HG02840 (cell line): ENCODE data around the gene CALML4.
"Not testable (repeated sequence)": the region's sequence is repeated elsewhere in the genome, so short reads cannot be mapped to it uniquely, and the experiment has no call there.

Experiments
- ATAC-seq: cut with Tn5 transposase; IDR thresholded peaks from one replicate; pipeline ENCODE4 v1.9.1; 2021; ENCODE audit warnings: mild to moderate bottlenecking, moderate library complexity, moderate number of reproducible peaks; ENCODE audit not compliant: unreplicated experiment, low FRiP score

Gene CALML4, protein sequence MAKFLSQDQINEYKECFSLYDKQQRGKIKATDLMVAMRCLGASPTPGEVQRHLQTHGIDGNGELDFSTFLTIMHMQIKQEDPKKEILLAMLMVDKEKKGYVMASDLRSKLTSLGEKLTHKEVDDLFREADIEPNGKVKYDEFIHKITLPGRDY

DNA sequence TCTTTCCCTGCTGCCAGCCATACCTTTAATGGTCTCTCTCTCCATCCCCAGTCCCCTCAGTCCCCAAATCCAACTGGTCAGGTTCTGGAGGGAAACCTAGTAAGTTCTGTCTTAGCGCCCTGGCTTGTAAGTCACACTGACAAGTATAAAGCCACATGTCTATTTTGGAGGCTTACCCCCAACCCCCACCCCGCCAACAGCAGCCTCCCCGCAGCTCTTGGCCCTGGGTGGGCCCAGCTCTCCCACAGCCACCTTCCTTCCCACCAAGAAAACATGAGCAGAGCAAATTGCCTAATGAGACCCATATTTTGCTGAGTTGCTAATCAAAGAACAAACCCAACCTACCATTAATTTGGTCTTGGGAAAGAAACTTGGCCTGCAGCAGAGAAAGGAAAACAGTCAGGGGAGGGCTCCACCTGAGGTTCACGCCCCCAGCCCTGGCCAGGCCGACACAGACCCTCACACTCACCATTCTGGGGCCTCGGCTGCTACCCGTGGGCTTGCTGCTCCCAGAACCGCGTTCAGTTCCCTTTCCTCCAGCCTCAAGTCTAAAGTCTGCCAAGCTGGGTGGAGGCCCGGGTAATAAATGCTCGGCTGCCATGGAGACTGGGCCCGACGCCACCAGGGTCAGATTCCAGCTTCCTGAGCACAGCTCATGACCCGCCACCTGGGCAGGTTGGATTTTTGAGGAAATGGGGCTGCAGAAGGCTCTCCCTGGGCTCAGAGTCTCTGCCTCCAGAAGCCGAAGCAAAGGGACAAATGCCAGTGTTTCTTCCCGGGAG is at the start of gene CALML4:
Gene CALML4 (minus strand): TSS at position 557 of the 782 bp plus-strand sequence. CDS start 85 bp downstream, at position 472.
- no peak for ATAC-seq

DNA sequence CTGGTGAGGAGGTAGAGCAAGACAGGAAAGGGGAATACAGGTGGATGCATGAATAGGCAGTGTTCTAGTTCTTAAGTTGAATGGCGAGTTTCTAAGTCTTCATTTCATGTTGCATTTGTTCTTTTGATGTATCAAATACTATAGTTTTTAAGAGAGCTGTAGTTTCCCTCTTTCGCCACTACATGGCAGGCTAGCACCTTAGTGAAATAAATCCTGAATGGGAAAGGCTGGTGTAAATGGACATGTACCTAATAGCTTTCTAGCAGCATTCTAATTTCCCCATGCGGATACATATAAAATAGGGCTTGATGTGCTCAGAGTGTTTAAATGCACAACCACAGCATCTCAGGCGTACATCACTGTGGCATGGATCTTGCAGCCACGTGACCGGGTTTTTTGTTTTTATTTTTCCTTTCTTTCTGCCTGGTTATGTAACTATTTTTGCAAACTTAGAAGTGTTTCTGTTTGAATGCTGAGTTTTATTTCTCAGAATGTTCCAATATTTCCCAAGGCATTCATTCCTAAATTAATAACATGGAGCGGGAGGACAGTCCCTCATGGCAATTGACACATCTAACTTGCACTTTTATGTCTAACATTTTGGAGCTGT is 47.9 kb upstream of the CALML4 start:
- ATAC-seq = no peak

DNA sequence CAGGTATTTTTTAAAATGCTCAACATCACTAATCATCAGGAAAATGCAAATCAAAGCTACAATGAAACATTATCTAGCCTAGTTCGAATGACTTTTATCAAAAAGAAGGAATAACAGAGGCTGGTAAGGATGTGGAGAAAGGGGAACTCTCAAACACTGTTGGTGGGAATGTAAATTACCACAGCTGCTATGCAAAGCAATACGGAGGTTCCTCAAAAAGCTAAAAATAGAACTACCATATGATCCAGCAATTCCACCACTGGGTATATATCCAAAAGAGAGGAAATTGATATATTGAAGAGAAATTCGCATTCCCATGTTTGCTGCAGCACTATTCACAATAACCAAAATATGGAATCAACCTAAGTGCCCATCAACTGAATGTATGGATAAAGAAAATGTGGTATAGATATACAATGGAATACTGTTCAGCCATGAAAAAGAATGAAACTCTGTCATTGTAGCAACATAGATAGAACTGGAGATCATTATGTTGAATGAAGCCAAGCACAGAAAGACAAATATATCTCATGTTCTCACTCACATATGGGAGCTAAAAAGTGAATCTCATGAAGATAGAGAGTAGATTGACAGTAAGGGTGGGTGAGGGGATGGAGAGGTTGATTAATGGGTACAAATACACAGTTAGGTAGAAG is 44.1 kb upstream of the CALML4 start:
- no peak for ATAC-seq

DNA sequence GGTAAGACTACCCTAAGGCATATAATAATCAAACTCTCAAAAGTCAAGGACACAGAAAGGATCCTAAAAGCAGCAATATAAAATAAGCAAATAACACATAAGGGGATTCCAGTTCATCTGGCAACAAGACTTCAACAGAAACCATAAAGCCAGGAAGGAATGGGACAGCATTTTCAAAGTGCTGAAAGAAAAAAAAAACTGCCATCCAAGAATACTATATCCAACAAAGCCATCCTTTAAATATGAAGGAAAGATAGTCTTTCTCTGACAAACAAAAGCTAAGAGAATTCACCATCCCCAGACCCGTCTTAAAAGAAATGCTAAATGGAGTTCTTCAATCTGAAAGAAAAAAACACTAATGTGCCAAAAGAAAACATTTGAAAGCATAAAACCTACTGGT is 39.1 kb upstream of the CALML4 start:
- ATAC-seq = no peak

DNA sequence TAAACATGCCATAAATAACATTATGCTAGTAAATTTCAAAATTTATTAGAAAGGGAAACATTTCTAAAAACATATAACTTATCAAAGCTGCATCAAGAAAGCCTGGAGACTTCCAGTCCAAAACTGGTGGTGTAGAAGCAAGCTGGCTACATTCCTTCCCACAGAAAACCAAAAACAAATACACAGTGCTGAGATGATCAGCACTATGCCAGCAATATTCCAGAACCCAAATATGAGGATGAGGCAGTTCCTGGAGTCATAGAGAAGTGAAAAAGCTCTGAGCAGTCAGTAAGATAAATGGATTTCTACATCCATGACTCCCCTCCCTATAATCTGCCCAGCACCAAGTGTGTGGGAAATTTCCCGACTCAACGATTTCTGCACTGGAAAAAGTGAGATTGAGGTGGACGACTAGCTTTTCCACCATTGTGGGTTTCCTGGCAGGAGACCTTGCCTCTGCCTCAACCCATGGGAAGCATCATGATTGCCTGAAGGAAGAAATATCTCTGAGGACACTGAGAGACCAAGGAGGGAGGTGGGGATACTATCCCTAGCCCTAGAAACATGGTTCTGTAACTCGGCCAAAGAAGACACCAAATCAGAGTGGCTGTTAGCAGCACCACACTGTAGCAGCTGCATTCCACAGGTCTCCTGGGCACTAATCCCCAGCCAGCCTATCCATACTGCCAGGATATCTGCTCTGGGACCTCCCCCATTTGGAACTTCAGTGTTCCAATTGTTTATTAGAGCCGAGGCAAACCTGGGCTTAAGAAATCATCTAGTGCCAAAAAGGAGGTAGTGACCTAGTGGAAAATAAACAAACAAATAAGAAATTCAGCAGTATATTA is 36.2 kb upstream of the CALML4 start:
- no peak for ATAC-seq

DNA sequence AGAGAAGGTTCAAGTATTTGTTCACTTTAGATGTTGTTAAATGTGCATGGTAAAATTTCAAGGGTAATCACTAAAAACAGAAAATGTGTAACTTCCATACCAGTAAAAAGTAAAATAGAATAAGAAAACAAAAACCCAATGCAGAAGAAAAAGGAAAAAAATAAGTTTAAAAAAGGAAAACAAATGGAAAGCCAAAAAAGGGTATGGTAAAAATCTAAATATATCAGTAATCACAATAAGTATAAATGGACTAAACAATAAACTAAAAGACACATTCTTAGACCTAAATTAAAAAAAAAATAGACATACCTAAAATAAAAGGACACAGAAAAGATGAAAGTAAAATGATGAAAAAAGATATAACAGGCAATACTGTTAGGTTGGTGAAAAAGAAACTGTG is 33.9 kb upstream of the CALML4 start:
- ATAC-seq = no peak

DNA sequence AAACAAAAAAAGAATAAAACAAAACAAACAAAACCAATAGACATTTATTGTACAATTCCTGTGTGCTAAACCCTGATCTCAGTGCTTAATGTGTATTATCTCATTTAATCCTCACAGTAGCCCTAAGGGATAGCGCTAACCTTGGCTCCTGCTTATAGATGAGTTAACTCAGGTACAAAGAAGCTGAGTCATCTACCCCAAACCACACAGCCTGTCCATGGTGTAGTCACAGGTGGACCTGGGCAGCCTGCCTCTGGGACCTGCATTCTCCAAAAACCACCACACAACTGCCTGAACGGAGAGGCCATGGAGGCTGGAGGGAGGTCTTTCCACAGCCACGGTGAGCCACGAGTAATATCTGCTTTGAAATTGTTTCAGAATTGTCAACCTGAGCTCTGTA is 29.9 kb upstream of the CALML4 start:
- ATAC-seq = no peak

DNA sequence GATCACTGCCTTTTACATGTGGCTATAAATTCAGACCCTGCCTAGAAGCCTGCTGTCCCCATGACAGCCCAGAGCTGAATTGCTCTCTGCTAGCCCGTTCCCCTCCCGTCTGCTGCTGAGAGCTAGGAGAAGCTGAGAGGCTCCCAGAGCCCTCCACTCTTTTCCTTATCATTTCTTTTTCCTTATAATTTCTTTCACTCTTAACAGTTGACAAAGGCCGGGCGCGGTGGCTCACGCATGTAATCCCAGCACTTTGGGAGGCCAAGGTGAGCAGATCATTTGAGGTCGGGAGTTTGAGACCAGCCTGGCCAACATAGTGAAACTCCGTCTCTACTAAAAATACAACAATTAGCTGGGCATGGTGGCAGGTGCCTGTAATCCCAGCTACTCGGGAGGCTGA is 29.4 kb upstream of the CALML4 start:
- not testable (repeated sequence) for ATAC-seq

DNA sequence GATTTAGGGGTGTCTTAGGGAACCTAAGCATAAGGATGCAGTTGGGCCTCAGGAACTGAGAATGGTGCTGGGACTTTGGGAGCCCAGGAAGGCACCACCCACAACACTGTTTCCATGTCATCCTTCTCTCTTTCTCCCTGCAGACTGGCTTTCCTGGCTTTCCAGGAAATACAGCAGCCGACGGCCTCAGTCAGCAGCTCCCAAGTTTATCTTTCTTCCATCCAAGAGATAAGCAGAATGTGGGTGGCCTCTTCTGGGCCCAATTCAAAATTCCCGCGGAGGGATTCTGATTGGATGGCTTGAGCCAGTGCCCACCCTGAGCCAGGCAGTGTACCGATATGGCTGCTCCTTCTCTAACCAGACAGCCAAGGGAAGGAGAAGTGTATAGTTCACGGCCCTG is 28.9 kb upstream of the CALML4 start:
- no peak for ATAC-seq

DNA sequence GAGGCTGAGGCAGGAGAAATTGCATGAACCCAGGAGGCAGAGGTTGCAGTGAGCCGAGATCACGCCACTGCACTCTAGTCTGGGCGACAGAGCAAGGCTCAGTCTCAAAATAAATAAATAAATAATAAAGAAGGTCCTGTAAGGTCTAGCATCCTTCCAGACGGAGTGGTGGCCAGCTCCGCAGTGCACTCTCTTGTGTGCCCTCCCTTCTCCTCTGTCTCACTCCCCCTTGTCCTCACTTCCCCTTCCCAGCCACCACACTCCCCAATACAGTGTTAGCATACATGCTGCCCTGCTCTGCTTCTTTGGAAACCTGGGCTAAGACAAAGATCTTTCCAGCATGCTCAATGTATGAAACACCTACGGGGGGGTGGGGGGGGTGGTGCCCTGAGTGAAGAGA is 27.8 kb upstream of the CALML4 start:
- ATAC-seq = no peak

DNA sequence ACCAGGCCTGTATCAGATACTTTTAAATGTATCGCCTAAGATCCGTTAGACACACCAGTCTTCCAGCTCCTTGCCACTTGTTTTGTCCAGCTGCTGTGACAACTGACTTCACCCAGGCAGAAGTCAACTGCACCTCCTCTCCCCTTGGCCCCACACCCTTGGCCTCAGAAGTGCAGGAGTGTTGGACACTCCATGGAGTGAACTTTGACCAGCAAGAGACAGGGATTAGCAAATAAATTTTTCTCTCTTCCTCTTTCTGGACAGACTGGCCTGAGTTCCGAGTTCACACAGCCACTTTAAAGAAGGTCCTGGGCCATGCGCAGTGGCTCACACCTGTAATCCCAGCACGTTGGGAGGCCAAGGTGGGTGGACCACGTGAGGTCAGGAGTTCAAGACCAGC is 27.3 kb upstream of the CALML4 start:
- no peak for ATAC-seq

DNA sequence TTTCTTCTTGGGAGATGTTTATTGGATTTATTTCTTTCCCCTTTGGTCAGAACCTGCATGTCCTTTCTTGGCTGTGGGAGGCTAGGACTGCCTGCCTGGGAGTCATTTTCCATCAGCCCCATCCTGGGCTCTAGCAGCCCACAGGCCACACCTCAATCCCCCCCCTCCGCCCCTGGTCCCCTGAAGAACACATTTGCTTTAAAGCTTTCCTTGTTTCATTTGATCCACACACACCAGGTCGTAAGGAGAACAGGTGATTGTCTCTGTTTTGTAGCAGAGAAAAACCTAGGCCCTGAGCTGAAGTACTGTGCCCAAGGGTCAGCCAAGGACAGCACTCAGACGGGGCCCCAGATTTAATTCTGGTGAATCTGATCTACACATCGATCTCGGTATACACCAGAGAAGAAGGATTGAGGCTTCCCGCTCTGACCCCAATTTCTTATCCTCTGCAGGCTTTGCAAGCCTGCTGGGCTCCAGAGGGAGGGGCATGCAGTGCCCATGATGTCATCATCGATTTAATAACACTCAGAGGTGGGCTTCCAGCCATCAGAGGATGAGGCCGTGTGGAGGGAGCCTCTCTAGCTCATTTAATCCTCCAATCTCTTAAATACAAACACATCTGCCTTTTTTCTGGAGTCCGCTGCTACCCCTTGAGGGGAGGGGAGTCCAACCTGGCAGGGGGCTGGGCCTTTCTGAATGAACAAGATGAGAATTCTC is 26.1 kb upstream of the CALML4 start:
- ATAC-seq = no peak

DNA sequence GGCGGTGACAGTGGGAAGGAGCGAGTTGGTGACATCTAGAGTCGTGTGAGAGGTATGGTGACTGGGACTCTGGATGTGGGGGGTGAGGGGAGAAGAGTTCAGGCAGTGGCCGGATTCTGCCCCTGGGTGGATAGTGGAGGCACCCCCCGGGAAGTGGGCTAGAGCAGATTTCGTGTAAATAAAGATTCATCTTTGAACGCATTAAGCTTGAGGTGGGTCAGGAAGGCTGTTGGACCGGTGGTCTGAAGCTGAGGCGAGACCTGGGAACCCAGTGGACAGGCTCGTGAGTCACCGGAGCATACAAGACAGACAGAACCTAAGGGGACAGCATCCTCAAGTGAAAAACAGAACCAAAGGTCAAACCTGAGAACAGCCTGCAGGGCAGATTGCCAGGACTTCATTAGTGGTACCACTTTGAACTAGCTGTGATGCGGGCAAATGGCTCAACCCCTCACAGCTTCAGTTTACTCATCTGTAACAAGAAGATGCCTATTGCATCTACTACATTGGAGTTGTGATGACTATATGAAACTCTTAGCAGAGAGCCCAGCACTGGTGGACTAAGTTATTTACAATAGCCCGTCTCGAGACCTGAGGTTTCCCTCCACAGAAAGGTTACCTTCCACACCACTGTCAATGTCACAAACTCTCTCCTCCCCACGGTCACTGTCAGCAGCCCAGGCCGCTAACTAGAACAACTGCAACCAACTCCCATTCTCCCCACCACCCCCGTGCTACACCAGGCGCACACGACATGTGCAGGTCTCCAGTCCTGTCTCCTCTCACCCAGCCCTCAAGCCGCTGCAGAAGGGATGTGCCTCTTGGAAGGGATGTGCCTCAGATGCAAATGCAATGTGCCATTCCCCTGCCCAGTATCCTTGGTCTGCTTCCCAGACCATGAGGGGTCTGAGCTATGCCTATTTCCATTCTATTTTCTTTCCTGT is 25.3 kb upstream of the CALML4 start:
- ATAC-seq = no peak

DNA sequence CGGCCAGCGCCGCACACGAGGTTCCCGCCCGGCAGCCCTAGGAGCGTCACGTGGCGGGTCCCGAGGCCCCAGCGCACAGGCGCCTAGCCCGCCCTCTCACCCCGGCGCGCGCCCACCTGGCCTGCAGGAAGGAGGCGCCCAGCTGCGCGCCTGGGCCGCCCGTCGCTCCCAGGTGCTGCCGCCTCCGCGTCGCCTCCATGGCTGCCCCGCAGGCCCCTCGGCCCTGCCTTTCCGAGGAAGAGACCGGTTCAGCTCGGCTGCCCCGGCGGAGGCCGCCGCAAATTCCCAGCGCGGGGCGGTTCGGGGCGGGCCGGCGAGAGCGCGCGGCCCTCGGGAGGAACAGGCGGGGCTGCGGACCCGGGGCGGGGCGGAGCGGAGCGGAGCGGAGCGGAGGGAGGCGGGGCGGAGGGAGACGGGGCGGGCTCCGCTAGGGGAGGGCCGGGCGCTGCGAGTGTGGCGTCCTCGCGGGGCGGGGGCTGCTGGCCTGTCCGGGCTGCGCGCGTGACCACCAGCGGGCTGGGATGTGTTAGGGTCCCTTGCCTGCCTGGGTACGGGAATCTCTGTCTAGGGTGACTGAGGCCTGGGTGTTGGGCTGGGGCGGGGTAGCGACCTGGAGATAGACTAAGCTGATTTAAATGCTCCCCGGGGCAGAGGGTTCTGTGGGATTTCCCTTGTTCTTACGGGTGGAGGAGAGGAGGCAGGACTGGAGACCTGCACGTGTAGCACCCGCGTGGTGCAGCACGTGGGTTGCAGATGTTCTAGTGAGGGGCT is 24.4 kb upstream of the CALML4 start, which contains the start of gene CLN6:
Gene CLN6 (minus strand): TSS at position 343 of the 771 bp plus-strand sequence. CDS start 144 bp downstream, at position 199.
- ATAC-seq = peak; percentile 67

DNA sequence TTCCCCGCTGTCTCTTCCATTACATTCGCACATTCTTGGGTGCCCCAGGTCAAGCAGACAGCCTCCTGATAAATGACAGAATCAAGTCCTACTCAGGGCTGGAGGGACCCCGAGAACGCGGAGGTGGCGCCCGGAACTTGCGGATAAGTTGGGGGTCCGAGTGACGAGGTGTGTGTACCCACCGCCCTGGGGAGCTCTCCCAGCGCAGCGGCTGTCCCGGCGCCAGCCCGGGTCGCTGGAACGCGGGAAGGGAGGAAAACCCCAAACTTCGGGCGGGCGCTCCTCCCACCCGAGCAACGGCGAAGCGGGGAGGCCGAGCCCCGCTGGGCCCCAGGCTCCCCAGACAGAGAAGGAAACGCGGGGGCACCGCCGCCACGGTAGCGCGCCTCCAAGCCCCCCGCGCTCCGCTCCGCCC is 23.8 kb upstream of the CALML4 start:
- ATAC-seq = no peak

DNA sequence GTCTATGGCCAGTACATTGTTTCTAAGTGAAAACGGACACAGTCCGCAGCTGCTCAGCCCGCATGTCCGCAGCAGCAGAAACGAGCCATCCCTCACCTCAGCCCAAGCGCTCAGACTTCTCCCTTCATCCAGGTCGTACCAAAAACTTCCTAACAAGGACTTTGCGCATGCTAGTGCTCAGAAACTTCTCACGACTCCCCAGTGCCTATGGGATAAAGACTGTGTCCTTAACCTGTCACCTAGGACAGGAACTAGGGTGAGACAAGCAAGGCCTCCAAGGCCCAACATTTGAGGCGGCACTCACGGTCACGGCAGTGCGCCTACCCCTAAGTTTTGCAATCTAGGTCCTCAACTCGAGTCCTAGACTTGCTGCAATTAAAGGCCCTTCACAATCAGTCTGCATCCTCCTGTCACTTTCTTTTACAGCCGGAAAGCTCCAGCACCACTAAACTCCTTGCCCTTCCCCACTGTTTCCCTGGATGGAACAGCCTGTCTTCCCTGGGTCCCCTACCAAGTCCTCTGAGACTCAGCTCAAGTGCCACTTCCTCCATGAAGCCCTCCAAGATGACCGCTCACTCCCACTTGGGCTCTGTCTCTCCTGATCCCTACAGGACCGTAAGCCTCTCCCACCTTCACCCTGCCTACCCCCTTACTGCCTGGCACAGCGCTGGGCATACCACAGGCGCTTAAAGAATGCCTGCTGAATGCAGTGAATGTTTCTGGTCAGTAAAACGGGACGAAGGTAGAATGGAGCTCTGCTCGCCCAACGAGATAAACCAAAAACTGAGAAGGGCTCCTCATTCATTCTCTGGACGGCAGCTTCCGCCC is 23.2 kb upstream of the CALML4 start:
- no peak for ATAC-seq

DNA sequence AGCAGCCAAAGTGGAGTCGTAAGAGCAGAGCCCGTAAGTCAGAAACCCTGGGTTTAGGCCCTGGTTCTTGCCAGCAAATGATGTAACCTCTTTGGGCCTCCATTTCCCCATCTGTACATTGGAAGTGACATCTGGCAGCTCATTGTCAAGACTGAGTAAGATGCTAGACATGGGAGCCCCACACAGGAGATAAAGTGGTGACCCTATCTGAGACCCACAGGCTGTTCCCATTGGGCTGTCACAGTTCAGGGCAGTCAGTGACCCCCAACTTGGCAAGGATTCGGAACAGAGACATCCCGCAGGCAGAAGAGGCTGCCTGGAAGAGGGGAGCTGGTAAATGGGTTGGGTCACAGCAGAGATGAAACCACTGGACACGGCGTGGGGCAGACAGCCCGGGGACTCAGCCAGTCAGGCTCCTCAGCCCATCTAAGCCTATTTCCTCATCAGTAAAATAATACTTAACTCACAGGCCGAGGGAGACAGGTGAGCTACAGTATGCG is 22.6 kb upstream of the CALML4 start:
- ATAC-seq = no peak
